Umbilical cord (tissue), 2 donors: ENCODE results near the gene TUBB2B. TPM values are rescaled to one million over a fixed set of nuclear protein-coding genes. Genes with fewer than 3 reads are reported as not detected.
A peak's percentile ranks its signal among the peaks of the same experiment; 100 is the strongest.

Experiments used
- DNase-seq: peaks from one replicate; pipeline ENCODE4 v3.0.0-alpha.2; 2015; ENCODE audit warnings: low spot score
- total RNA-seq: library from RNA; depleted of rRNA; stranded (reverse); fragments of >200 nt; gene quantifications from one replicate; pipeline ENCODE4 v1.2.3, GENCODE V29; 2014; ENCODE audit warnings: low replicate concordance; ENCODE audit not compliant: insufficient read depth

TUBB2B gene
- total RNA-seq, 1 donor from 2014 or later, result 73.4 TPM

GRCh38 chr6:3235486-3235885 lies 8.0 kb upstream of the TUBB2B start:
- no peak for DNase-seq

GRCh38 chr6:3233904-3234303 lies 6.5 kb upstream of the TUBB2B start:
- no peak for DNase-seq

- no peak for DNase-seq
Observed at GRCh38 chr6:3233321-3233720, 5.9 kb upstream of the TUBB2B start.

- DNase-seq, result no peak
Observed at GRCh38 chr6:3232017-3232945, 4.8 kb upstream of the TUBB2B start.

- DNase-seq, result peak; percentile 88
Observed at GRCh38 chr6:3231247-3232016, 4.0 kb upstream of the TUBB2B start.

GRCh38 chr6:3230900-3231246 lies 3.4 kb upstream of the TUBB2B start:
- peak; percentile 66 for DNase-seq

GRCh38 chr6:3230256-3230882 lies 2.9 kb upstream of the TUBB2B start:
- DNase-seq, result no peak

- peak; percentile 20 for DNase-seq
Observed at GRCh38 chr6:3229566-3230178, 2.2 kb upstream of the TUBB2B start.

- peak; percentile 35 for DNase-seq
Observed at GRCh38 chr6:3228771-3229565, 1.5 kb upstream of the TUBB2B start.

GRCh38 chr6:3228046-3228671 lies 706 bp upstream of the TUBB2B start:
- DNase-seq, result no peak

GRCh38 chr6:3226481-3227362 lies 731 bp downstream of the TUBB2B start:
- DNase-seq, result peak; percentile 78

- no peak for DNase-seq
Observed at GRCh38 chr6:3226042-3226441, 1.4 kb downstream of the TUBB2B start.

- no peak for DNase-seq
Observed at GRCh38 chr6:3222506-3223038, 4.9 kb downstream of the TUBB2B start.

GRCh38 chr6:3221578-3221977 lies 5.9 kb downstream of the TUBB2B start:
- DNase-seq, result no peak

- DNase-seq, result no peak
Observed at GRCh38 chr6:3220366-3220765, 7.1 kb downstream of the TUBB2B start.

GRCh38 chr6:3218266-3218665 lies 9.2 kb downstream of the TUBB2B start:
- no peak for DNase-seq

GRCh38 chr6:3217286-3217685 lies 10.2 kb downstream of the TUBB2B start:
- DNase-seq, result no peak

- DNase-seq, result no peak
Observed at GRCh38 chr6:3214898-3215297, 12.6 kb downstream of the TUBB2B start.

GRCh38 chr6:3213334-3213695 lies 14.1 kb downstream of the TUBB2B start:
- DNase-seq, result no peak
